Medulla oblongata (tissue), 1 donor: Measurements from ENCODE around the gene LMBRD1.
"Not testable (repeated sequence)": the region's sequence is repeated elsewhere in the genome, so short reads cannot be mapped to it uniquely, and the experiment has no call there.

Experiments used
- DNase-seq: peaks from one replicate; pipeline ENCODE4 v3.0.0-alpha.2; 2015; ENCODE audit errors: extremely low spot score

Gene LMBRD1

DNA sequence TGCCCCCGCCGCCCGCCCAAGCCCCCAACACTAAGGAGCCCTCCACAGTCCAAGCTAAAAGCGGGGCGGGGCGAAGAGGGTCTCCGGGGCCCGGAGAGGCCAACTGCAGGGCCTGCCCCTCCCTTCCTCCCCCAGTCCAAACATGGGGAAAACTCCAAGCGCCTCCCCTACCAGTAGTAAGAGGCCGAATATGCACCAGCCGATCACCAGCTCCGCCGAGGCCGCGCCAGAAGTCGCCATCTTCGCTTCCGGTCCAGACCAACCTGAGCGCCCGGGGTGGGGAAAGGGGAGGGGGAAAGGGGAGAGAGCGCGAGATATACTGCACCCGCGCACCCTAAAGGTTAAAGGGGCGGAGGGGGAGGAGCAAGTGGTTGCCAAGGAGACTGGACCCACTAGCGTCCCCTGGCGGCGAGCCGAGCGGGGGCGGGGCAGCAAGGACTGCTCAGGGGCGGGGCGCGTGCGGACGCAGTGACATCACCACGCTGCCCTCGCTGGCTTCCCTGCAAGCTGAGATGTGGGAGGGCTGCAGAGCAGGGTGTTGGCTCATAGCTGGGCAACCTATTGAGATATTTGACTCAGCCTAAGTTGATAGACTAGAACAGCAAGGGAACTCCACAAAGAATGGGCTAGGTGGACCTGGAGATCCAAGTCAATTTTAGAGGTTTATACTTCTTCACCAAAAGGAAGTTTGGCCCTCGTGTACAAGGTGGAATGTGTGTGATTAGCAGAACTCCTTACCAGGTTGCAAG lies at the start of gene LMBRD1:
Gene LMBRD1 (minus strand): TSS at position 369 of the 749 bp plus-strand sequence. CDS start 129 bp downstream, at position 240.
- peak; percentile 97 for DNase-seq

DNA sequence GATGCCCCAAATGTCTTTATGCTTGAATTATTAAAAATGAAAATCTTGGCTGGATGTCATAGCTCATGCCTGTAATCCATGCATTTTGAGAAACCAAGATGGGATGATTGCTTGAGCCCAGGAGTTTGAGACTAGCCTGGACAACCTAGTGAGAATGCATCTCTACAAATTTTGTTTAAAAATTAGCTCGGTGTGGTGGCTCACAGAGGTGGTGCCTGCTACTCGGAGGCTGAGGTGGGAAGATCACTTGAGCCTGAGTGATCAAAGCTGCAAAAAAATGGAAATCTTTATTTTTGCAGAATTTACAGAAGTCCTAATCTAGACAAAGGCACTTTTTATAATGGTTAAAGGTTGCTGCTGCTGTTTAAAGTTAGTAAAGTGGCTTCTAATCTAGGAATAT lies 49.5 kb upstream of the LMBRD1 start:
- DNase-seq, result no peak

DNA sequence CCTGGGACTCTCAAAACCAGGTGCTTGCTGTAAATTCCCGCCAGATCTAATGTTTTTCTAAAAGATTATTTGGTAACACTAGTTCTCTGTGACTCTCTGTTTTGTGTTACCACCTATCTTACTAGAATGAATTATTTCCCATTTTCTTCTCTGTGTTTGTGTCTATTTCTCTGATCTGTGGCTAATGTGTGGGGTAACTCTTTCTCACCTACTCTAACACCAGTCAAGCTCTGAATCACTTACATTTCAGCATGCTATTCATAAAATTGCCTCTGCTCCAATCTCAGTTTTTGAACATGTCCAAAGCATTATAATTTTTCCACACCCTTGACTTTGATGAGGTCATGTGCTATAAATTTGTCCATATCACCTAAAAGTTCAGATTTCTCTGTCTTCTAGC lies 46.4 kb upstream of the LMBRD1 start:
- DNase-seq, result no peak

DNA sequence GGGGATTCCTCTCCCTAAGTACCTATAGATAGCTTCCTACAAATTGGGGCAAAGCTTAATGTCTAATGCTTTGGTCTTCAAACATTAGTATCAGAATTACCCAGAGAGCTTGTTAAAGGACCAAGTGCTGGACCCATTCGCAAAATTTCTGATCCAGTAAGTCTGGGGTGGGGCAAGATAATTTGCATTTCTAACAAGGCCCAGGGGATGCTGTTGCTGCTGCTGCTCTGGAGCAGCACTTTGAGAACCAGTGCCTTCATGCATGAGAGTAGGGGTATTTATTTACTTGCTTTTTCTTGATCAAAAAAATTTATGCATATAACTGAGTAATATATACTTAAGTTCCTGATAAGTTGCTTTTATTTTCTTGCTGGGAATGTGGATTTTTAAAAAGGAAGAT lies 45.1 kb upstream of the LMBRD1 start:
- no peak for DNase-seq

DNA sequence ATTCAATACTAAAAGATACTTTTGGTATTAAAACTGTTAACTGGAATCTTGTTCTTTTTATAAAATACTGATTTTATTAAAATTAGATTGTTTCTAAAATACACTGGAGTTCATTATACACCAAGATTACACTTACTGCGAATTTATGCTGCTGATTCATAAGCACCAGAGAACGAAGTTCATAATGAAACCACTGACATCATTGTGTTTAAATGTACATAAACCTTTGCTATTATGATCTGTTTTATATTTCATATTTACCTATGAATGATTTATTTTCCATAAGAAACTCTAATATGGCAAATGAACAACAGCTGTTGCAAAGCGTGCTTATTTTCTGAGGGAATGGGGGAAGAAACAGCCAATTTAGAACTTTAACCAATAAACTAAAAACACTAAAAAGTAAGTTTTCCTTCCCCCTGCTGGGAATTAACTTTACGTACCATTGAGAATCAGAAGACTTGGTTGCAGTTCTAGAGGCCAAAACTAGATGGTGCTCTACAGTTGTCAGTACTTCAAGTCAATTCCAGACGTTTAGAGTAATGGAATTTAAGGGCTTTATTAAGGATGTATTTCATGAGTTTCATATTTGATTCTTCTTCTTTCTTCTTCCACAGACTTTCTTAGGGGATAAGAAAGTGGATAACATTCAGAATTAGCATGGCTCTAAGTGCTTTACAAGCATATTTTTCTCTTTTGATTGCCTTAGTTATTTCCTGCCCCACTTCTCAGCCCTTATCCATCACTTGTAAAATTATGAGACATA lies 38.8 kb upstream of the LMBRD1 start:
- peak; percentile 75 for DNase-seq

DNA sequence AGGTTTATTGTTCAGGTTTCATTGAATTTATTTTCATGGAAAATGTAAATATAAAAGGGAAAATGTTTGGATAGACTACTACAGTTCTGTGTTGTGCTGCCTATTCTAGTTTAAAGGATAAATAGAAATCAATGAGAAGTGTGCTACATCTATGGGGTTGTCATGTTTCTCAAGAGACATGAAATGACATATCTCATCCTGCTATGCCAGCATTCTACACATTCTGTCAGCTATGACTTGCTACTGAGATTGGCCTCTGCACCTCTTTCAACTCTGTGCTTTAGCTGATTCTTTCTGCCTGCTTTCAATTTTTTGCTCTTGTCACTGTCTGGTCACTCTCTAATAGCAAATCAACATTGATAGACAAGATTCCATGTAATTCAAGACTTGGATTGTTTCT lies 35.7 kb upstream of the LMBRD1 start:
- no peak for DNase-seq

DNA sequence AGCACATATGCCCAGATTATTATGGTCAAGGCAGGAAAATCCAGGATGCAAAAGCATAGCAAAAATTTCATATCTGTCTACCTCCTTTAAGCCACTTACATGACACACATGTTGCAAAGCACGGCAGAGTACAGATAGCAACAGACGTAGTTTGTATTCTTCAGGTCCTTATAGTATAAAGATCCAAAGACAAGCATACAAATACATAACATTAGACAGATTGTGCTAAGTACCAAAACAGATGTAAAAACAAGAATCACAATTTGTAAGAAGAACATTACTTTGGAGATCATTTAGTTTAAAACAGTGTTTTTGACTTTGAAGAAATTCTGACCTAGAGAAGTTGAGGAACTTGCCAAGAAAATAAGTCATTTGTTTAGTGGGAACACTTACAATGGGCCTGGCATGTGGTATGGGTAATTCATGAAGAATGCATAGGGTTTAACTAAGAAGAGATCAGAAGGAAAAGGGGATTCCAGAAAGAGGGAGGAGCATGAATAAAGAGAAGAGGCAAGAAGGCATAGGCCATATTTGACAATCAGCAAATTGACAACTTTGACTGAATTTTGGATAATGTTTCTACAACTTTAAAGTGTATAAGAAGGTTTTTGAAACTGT lies 30.6 kb upstream of the LMBRD1 start:
- no peak for DNase-seq

DNA sequence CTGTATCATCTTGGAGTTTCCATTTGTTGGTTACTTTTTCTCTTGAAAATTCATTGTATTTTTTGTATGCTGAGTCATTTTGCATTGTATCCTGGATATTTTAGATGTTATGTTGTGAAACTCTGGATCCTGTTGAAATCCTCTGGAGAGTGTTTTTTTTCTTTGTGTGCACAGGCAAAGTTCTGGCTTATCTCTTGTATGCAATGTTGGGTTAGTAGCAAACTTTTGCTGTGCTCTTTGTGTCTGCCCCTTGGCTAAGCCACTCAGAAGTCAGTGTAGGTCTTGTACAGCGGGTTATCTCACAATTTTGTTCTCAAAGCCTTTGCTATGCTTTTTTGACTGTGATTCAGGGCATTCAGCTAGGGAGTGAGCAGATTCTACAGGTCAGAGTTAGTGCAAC lies 29.1 kb upstream of the LMBRD1 start:
- no peak for DNase-seq

DNA sequence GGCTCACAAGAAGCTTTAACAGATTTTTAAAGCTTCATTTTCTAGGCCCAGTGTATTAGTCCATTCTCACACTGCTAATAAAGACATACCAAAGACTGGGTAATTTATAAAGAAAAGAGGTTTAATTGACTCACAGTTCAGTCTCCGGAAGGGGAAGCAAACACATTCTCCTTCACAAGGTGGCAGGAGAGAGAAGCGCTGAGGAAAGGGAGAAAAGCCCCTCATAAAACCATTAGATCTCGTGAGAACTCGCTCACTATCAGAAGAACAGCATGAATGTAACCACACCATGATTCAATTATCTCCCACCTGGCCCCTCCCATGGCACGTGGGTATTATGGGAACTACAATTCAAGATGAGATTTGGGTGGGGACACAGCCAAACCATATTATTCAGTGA lies 27.5 kb upstream of the LMBRD1 start:
- DNase-seq, result not testable (repeated sequence)

DNA sequence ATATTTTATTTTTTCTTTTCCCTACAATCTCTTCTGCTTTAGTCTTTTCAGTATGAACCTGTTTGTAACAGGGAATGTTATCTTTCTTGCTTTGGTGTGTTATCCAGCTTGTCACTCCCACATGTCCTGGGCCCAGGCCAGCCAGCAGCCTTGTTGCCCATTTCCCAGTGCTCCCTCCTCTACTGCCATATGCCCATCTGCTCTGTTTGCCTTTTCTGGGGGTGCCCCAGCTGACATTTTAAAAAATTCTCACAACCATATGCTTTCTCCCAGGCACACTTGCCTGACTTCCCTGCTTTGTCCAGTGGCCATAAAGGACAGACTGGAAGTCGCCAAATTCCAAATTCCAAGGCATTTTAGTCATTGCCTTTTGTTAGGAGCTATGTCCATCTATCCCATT lies 23.6 kb upstream of the LMBRD1 start:
- no peak for DNase-seq

DNA sequence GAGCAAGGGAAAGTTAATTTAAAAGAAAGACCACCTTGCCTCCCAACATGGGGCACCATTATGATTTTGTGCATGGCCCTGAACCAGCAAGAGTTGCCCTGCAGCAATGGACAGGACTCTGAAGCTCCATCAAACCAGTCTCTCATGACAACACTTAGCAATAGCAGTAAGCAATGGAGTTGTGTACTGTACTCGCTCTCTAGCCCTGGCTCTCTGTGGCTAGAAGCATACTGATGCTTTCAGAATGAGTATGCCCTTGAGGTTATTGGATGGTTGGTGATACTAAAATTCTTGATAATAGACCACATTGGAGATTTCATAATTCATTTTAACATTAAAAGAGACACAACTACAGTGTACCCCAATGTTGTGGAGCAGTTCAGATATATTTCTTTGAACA lies 23.2 kb upstream of the LMBRD1 start:
- DNase-seq, result no peak

DNA sequence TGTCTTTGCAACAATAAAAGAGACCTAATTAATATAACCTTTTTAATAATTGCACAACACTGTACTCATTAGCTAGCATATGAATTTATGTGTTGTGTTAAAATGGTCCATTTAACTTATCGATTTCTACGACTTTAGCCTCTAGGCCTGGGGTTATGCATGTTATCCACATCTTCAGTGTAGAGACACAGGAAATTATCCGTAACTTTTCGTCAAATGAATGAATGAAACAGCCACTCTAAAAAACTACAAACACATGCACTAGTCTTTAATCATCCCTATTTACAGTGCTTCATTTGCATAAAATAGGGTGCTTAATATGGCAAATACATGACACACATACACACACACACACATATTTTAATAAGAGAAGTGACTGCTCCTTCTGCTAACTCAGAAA lies 22.3 kb upstream of the LMBRD1 start:
- no peak for DNase-seq

DNA sequence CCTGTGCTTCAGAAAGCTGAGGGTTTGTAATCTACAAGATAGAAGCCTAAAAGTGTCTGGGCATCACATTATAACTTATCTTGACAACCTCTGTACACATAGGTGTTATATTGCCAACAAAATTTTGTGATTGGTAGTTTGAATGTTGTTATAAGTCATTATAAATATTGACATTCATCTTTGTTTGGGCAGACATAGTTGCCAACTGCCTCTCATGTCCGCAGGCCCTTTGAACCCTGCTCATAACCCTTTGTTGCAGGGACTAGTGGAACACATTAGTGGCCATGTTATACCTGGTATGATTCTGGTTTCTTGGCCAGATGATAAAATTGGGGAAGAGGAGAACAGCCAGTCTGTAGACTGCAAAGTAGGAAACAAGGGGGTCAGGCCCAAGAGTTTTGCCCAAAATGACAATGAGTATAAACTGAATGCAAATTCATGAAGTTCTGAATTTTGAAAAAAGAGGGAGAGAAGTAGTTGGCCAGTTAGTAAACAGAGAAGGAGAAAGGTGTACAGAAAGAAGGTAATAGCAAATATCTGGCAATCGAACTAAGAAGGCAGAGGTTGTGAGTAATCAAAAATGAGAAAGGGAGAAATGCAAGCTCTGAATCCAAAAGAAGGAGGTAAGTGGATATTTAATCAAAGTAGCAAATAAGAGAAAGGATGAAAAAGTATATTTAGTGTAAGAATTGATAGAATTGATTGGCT lies 21.6 kb upstream of the LMBRD1 start:
- no peak for DNase-seq

DNA sequence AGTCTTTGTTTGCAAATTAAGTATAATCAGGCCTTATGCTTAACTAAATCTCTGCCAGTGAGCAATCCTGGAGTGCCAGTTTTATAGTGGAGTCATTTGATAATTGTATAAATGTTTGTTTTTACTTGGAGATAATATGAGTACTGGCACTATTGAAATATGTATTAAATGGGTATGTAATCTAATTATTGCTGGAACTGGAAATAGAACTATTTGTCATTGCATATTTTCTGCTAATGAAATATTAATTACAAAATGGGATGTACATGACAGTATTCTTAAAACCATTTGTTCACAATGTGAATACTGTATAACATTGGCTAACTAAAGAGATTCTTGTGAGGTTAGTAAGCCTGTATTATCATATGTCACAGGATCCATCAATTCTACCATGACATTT lies 20.5 kb upstream of the LMBRD1 start:
- no peak for DNase-seq

DNA sequence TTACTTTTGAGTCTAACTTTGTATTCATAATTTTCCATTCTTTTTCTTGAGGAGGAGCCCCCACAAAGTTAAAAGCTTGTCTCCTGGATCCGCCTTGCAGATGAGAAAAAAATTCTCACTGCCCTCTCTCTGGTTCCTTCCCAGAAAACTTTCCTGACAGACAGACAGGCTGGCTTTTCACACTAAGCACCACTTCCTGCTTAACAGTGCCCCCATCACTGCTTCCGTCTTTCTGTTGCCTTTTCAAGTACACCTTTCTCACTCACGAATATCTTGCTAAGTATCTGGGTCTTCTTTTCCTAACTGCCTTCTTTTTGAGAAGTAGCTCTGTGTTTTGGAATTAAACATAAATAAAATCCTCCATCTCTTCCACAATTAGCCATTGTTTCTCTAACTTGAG lies 19.8 kb upstream of the LMBRD1 start:
- DNase-seq, result peak; percentile 32

DNA sequence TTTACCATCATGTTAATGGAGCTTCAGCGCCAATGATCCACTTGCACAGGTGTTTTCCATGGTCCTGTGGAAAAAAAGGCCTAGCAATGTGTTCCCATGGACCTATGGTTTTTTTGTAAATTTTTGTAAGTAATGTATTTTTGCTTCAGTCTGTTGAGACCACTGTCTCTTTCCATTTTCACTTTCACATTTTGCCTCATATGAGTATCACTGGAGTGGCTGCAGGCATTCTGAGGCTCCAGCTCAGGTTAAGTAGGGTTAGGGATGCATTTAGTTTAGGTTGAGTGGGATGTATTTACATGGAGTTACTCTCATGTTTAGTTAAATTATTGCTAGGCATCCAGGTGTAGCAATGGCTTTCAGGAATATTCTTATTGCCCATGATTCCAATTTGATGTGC lies 19.2 kb upstream of the LMBRD1 start:
- no peak for DNase-seq

DNA sequence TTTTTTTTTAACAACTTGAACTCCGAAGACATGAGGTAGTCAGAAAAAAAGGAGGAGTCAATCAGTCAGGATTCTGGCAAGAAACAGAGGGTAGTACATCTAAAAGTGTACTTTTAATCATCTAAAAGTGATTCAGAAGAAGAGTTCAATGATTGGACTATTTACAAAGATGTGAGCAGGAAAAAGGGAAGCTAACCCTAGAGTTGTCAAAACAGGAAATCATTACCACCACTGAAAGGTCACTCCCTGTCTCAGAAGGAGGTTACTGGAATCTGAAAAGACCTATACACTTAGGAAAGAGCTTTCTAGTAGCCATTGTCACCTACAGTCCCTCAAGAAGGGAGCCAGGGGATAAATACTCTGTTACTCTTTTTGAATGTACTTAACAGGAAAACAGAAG lies 16.7 kb upstream of the LMBRD1 start:
- DNase-seq, result peak; percentile 38

DNA sequence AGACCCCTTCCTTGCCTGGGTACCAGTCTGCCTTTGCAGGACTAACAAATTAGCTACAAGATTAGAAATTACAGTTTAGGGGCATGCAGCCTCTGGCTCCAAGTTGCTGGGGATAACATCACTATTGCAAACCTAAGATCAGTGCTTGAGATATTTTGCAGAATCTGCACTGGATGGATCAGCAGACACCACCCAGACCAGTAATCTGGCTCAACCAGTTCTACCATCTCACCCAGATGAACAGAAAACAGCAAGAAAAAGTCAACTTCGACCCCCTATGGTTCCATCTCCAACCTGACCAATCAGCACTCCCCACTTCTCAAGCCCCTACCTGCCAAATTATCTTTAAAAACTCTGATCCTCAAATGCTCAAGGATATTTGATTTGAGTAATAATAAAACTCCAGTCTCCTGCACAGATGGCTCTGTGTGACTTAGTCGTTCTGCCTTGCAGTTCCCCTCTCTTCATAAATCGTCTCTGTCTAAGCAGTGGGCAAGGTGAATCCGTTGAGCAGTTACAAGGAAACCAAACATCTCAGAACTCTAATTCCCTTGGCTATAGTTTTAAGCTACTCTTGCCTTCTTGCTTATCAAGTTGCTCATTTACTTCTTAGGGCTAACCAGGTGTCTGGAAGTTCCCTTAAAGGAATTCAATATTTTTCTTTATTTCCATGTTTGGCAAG lies 16.1 kb upstream of the LMBRD1 start:
- DNase-seq, result no peak

DNA sequence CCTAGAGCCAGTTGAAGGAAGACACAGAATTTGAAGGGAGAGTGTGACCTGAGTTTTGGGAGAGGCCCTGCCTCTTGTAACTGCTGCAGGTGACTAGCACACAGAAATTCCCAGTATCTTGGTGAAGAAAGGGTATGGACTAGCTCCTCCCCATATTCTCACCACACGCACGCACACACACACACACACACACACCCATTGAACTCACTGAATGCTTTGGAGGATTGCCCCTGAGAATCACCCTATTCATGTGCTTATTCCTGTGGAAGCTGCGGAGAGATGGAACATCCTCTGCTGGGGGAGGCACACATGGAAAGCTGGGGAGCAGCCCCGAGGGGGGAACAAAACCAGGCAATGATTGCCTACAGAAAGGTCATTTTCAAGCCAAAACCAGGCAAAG lies 6.2 kb upstream of the LMBRD1 start:
- DNase-seq, result no peak

DNA sequence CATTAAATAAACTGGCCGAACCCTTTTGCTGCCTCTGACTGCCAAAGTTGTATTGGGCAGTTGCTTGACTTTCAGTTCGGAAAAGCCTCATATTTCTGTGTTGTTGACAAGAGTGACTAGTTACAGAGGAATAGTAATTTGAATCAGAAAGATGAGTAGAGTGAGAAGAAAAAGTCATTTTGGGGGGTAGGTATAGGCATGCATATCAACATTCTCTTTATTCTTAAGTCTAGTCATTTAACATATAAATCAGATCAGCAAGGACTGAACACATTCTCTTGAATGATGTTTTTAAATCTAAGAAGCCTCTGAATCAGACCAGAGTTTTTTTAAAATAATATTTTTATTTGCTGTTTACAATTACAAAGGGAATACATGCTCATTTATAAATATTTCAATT lies 4.9 kb upstream of the LMBRD1 start:
- no peak for DNase-seq

DNA sequence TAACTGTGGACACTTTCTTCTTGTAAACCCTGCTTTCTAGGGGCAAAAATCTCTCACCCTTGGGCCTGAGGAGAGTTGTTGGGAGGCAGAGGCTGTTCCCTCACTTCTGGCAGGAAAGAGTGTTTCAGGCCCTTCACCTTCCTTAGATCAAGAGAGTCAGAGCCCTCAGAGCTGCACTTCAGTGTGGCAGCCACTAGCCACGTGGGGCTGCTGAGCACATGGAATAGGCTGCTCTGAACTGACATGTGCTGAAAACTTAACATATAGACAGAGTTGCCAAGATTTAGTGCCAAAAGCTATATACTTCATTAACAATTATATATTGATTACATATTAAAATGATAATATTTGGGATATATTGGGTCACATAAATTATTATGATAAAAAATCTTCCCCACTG lies 4.4 kb upstream of the LMBRD1 start:
- no peak for DNase-seq

DNA sequence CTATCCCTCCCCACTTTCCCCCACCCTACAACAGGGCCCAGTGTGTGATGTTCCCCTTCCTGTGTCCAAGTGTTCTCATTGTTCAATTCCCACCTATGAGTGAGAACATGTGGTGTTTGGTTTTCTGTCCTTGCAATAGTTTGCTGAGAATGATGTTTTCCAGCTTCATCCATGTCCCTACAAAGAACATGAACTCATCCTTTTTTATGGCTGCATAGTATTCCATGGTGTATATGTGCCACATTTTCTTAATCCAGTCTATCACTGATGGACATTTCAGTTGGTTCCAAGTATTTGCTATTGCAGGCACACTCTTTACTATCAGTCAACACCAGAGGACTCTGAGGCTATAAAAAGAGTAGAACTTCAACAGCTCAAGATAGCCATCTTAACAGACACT lies 2.0 kb upstream of the LMBRD1 start:
- not testable (repeated sequence) for DNase-seq
